GM19468 (cell line): ENCODE data around the gene C1S.

Experiments used
- ATAC-seq: cut with Tn5 transposase; IDR thresholded peaks from one replicate; pipeline ENCODE4 v1.9.1; 2021; ENCODE audit warnings: mild to moderate bottlenecking, moderate library complexity, moderate number of reproducible peaks; ENCODE audit not compliant: unreplicated experiment; ENCODE audit errors: extremely low read depth

Gene C1S

DNA sequence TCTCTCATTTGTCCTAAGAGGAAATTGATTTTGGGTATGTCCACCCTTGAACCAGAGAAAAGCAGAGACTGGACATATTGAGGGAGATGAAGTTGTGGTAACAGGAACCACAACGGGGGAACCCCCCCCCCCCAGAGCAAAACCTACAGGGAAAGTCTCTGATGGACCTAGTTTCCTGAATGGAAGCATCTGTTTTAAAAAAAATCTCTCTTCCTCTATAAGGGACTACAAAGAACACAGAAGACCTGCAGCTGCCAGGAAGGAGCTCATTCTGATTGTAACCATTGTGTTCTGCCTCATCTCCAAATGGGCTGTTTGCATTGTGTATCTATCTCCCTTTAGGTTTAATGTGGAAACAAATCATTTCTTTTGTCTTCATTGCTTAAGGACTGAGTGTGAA, 13.4 kb downstream of the C1S start:
- ATAC-seq = no peak

DNA sequence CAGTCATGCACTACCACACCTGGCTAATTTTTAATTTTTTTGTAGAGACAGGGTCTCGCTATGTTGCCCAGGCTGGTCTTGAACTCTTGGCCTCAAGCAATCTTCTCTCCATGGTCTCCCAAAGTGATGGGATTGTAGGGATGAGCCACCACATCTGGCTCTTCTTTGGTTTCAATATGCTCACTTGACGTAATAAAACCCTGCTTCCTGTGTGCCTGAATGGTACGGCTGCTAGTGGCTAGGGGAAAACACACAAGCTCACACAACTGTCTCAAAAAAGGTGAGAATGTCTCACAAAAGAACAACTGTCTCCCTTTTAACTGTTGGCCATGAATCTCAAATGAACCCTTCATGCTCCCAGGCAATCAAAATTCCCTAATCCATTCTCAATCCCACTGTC, 15.0 kb downstream of the C1S start:
- no peak for ATAC-seq

DNA sequence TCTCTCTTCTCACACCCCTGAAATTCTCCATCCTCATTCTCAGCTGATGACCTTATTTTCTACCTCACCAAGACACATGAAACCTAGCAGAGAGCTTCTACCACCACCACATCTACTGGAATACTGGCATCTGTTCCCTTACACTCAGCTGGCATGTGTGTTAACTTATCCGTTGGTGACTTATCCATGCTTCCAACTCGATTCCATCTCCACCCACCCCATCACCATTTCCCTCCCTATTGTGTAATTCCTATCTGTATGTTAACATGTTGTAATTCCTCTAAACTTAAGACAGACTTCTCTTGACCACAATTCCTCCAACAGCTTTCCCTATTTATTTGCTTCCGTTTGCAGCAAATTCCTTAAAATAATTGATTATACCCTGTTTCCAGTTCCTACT, 15.4 kb downstream of the C1S start:
- ATAC-seq = no peak

DNA sequence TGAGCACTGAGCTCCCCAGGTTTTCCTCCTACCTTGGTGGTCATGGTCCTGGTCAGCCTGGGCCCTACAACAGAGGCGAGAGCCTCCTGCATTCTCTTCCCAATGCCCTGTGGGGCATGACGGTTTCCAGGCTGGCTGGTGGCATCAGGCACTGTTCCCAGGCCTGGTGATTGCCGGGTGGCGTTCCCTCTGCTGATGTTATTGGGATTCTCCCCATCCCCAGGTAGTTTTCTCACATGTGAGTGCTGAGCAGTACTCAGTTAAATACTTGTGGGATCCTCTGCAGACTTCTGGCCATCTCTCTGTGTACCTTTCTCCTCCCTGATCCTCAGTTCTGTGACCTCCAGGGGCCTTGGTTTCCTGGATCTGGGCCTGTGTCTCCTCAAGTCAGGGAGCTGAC, 16.0 kb downstream of the C1S start:
- ATAC-seq = no peak

DNA sequence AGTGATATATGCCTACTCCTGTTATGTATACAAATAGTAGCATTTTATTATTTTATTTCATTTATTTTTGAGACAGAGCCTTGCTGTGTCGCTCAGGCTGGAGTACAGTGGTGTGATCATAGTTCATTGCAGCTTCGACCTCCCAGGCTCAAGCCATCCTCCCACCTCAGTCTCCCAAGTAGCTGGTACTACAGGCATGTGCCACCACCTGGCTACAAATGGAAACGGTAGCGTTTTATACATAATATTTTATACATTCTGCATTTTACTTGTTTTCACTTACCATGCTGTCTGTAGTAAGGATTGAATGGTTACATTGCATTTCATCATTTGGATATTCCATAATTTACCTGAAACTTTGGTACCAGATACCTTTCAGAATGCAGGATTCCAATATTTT, 17.6 kb downstream of the C1S start:
- no peak for ATAC-seq

DNA sequence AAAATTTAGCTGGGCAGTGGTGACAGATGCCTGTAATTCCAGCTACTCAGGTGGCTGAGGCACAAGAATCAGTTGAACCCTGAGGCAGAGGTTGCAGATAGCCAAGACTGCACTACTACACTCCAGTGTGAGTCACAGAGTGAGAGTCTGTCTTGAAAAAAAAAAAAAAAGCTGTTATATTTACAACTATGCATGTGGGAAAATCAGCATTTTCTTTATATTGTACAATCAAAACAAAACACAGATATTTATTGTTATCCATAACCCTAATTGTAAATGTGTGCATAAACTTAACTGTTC, 19.3 kb downstream of the C1S start:
- no peak for ATAC-seq

DNA sequence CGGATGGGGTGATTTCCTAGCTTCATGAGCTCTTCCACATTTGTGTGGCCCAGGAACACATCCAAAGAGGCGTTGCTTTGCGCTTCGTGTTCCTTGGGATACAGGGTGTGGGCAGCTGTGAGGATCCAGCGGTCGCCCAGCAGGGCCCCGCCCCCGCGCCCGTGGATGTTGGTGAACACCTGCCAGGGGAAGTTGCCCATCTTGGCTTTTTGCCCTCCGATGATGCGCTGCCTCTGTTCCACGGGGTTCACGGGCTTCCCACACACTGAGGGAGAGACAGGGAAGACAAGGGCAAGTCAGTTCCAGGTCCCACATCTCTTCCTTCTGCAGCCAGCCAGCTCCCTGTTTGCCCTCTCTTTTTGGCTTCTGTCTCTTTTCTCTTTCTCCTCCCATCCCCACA, 20.5 kb downstream of the C1S start:
- no peak for ATAC-seq

DNA sequence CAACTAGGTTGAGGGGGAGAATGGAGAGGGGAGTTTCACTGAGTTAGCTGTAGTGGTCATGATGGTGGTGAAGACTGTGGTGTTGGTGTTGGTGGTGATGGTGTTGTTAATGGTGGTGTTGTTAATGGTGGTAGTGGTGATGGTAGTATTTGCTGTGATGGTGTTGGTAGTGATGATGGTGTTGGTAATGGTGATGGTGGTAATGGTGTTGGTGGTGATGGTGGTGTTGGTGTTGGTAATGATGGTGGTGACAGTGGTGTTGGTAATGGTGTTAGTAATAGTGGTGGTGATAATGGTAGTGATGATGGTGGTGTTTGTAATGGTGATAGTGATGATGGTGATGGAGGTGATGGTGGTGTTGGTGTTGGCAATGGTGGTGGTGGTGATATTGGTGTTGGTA, 22.6 kb downstream of the C1S start:
- no peak for ATAC-seq

DNA sequence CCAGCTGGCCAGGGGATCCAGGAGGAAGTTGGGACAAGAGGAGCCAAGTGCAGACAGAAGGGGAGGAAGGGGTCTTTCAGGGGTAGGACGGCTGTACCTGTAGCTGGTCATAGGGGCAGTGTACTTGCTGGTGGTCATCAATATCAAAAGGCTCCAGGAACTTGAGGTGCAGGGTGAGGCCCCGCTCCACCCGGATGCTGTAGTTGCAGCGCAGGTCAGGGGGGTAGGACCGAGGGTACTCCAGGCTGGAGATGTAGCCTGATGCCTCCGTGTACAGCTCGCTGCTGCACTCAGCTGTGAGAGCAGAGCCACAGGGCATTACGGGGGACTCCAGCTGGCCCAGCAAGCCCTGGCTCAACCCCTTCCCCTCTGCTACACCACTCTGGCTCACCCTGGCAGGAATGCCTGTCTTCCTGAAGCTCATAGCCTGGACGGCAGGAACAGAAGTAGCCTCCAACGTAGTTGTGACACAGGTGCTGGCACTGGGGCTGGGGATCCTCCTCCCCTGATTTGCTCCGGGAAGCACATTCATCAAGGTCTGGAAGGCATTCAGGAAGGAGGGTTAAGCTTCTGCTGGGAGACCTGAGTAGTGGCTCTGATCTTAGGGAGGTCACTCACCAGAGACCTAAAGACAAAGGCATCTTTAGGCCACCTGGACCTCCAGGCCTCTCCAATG, 28.8 kb downstream of the C1S start:
- ATAC-seq = no peak

DNA sequence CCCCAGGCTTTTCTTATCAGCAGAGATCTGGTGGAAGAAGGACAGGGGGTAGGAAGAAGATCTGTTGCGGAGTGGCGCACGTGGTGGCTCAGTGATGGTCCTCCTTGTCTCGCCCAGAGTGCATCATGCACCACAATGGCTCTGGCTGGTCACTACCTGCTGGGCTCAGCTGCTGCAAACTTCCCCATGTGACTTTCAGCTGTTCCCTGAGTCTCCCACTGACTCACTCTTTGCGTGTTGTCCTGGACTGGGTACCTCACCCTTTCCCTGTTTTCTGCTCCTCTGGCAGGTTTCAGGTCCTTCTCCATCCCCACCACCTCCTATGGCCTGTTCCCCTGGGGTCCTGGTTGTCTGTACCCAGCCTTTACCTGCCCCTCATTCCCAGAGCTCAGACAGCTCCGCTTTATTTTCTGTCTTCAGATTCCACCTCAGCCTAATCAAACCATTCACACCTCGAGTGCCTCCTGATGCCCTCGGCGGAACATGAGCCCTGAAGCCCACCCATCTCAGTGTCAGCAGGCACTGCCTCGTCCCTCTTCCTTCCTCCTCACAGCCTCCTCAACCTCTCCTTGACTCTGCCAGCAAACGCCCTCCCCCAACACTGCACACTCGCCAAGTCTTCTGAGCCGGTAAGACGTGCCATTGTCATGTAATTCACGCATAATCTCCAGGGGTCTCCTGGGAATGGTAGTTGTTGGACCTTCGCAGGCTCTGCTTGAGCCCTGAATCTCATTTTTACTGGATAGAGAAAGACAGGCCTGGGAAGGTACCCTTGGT, 29.9 kb downstream of the C1S start:
- ATAC-seq = no peak

DNA sequence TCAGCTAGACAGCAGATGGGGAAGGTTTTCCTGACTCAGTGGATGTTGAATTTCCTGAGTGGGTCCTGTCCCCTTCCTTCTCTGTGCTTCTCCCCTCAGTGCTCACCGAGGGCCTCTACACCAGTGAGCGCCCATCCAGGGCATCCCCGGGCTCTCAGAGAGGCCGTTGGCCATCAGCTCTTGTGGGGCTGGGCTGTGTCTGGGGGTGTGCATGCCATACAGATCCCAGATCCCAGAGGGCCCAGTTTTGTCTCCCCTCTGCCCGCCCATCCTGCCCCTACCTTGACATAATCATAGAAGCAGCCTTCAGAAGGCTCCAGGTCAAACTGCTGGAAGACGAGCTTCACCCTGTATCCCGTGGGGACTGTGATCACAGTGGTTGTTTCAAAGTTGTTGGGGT, 30.7 kb downstream of the C1S start:
- no peak for ATAC-seq

DNA sequence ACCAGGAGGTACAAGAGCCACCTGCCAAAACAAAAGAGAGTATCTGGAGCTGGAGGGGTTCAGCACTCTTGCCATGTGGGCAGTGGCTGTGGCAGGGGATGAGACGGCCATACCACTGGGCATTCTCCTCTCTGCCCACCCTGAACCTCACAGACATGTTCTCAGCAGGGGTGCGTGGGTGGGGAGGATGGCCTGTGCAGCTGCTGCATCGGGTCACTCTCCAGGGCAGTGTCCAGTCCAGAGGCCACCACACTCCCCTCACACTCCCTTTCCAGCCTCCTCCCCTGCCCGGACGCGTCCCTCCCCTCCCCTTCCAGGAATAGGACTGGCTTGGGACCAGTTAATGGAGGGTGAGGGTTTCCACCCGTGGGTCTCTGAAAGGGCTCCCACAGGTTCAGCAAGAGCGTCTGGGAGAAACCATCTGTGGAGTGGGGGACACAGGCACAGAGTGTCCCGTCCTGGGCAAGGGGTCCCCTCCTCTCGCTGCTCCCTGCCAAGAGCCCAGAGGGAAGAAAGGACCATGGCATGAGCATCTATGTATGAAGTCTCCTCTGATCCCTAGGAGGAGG, 31.2 kb downstream of the C1S start:
- ATAC-seq = no peak

DNA sequence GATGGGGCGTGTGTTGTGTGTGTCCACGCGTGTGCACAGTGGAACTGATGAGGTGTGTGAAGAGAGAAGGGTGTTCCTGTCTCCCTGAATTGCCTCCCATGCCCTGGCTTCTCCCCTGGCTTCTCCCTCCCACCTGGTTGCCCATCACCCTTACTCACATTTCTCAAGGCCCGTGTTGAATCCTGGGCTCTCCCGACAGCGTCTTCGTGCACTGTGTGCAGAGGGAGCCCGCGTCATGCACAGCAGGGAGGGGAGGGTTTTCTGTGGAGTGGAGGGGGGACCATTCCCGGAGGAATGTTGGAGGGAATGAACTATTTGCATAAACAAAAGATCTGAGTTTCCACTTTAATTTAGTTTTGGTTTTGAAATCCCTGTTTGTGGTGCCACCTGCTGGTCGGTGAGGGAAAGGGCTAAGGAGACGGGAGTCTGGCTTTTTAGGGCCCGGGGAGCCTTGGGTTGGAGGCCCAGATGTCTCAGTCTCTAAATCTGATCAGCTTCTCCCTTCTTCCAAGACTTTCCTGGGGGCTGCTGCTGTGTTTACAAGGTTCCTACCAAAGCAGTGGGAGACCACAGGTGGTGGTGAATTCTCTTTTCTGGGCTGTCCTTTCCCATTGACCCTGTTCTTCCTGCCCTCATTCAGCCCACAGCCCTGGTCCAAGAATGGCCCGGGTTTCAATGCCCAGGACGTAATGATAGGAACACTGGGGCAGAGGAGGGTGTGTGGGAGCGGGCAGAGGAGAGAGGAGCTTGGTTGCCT, 31.9 kb downstream of the C1S start, which contains the start of gene C1R:
Gene C1R (minus strand): TSS at position 217 of the 757 bp plus-strand sequence. CDS start 57 bp downstream, at position 160.
- ATAC-seq = no peak

DNA sequence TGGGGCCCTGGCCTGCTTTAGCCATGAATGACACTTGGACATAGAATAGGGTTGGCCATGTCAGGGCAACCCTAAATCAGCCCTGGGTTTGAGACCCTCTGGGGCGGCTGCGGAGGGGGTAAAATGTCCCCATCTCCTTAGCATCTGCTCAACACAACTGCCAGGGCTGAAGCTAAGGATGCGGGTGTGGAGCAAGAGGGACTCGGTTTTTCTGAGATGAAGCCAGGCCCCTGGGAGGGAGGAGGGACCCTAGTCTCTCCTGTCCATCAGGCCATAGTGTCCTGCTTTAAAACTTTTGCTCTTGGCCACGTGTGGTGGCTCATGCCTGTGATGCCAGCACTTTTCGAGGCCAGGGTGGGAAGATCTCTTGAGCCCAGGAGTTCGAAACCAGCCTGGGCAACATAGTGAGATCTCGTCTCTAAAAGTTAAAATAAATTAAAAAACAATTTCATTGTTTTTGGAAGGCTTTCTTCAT, 32.5 kb downstream of the C1S start:
- ATAC-seq = no peak

DNA sequence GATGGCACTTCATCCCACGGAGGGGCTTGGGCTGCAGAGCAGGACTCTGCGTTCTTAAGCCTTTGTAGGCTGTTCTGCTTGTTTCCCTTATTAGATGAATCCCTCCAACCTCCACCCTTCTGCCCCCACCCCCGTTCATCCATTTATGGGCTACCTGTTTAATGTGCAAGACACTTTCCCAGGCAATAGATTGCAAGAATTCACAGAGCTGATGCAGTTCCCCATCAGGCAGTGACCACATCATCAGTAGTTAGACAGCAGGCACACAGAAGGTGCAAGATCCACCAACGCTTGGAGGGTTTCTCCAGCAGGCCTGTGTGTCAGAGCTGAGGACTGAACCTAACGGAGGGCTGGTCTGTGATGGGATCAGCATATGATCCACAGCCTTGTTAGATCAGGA, 33.0 kb downstream of the C1S start:
- no peak for ATAC-seq

DNA sequence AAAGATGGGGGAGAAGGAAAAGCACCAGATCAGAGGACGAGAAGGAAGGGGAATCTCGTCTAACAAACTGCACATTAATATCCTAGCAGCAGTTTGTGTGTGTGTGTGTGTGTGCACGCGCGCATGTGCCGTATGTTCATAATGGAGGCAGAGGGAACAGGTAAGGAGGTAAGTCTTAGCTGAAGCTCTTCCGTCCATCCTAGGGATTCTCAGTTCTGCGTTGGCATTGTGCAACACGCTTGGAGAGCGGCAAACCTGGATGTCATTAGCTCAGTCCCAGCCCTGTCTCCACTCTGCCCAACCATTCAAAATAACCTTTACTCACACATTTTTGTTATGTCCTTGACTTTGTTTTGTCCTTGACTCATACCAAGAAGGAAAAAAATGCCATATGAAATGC, 33.4 kb downstream of the C1S start:
- no peak for ATAC-seq

DNA sequence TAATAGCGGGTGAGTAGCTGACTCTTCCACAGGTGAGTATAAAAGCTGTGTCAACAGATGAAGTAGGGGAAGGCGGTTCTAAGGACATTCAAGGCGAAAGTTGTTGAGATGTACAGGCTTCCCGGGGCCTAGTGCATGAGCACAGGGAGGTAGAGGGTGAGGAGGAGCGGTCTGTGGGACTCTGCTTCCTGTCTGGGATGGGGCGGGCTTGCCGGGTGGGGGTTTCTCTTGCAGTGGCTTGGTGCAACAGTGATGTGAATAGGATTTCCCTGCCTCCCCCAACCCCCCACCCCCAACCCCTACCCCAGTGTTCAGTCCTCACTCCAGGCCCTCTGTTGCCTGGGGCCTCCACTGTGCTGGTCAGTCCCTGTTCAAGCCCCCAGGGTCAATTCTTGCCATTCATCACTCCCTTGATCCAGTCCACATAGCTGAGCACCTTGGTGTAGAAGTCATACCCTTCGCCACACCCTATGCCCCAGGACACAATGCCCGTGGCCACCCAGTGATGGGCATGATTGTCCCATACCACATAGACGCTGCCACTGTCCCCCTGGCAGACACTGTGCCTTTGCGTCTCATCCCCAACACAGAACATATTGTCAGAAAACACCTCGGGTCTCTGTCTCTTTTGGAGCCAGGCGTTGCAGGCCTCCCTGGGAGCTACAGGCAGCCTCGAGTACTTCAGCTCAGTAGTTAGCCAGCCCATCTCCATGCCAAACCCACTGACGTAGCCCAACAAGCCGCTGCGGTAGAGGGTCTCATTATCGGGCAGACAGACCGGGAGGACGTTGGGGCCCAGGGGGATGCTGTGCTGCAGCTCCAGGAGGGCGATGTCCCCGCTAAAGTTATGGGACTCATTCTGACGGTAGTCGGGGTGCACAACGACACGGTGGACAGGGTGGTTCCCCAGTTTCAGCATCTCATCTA, 35.8 kb downstream of the C1S start:
- ATAC-seq = no peak

DNA sequence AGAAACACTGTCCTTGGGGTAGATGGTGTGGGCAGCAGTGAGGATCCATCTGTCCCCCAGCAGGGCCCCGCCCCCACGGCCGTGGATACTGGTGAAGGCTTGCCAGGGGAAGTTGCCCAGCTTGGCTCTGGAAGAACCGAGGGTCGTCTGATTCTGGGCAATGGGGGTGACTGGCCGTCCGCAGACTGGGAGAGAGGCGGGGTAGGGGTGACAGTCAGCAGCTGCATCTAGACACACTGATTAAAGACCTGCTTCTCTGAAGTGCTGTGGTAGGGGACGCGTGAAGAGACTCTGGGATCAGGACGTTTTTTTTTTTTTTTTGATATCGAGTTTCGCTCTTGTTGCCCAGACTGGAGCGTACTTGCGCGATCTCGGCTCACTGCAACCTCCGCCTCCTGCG, 36.5 kb downstream of the C1S start:
- ATAC-seq = no peak

DNA sequence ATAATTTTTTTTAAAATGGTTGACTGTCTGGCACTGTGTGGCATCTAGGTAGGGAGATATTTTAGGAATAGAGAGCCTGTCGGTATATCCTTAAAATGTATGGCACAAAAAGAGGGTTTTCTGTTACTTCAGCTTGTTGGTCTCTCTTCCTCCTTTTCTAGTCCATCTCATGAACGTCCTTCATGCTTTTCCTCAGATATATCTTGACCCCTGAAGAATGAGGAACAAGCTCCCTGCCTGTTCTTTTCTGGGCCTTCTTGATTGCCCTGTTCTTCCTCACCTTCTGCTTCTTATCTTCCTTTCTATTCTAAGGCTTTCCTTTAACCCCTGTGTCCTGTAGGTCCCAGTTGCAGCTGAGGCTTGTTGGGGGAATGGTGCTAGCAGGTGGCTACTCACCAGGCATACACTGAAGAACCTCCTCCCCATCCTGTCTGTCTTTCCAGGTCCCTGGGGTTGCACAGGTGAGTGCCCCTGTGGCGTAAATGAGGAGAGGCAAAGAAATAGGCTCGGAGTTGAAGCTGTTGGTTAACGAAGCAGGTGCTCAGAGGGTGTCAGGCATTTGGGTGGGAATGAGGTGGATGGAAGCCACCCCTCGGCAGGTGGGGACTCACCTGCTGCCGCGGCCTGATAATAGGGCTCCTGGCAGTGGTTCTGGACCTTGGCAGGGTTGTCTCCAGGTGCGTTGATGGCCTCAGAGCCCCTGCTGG, 38.9 kb downstream of the C1S start:
- ATAC-seq = no peak
